Measurements from ENCODE around the gene ZG16. TPM values are rescaled to one million over a fixed set of nuclear protein-coding genes. Genes with fewer than 3 reads are reported as not detected.
A peak's percentile ranks its signal among the peaks of the same experiment; 100 is the strongest.

ZG16 gene
- total RNA-seq, 6 experiments from 2014 or later: 0.06 to 3.1 (median 1.1) TPM

DNA sequence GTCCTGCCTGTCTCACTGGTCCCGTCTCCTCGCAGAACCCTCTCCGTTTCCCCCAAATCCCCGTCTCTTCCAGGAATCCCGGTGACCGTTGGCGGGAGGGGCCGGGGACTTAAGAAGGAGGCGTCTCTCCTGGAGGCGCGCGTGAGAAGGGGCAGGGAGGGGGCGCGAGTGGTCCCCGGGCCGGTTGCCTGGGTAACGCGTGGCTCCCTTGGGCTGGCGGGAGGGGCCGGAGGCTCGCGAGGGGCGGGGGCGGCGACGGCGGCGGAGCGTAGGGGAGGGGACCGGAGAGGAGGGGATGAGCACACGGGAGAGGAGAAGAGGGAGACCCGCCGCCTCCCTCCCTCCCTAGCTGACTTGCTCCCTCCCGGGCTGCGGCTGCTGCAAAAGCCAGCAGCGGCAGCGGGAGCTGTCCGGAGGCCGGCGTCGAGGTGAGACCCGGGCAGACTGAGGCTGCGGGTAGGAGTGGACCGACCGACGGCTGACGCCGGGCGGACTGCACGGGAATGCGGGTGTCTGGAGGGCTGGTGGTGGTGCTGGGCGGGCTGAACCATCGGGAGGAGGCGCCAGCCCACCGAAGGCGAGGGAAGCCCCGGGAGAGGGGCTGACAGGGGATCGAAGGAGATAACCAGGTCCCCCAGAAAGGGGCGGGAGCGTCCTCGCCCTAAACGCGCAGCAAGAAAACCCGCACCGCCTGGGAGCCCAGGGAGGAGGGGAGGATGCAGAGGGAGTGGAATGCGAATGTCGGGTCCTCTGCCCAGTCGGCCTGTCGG, 34.0 kb downstream of the ZG16 start, which contains the start of gene PRRT2:
PRRT2 (plus strand) TSS at position 298 of the 770 bp plus-strand sequence. CDS start 862 bp downstream, outside the sequence.
- peak within 1 kb of the TSS; percentile 76 to 80 (median 78) for H3K27ac ChIP-seq
- DNase-seq: peak in 2 of 3 donors; percentile 57 to 62
- ATAC-seq: no peak

DNA sequence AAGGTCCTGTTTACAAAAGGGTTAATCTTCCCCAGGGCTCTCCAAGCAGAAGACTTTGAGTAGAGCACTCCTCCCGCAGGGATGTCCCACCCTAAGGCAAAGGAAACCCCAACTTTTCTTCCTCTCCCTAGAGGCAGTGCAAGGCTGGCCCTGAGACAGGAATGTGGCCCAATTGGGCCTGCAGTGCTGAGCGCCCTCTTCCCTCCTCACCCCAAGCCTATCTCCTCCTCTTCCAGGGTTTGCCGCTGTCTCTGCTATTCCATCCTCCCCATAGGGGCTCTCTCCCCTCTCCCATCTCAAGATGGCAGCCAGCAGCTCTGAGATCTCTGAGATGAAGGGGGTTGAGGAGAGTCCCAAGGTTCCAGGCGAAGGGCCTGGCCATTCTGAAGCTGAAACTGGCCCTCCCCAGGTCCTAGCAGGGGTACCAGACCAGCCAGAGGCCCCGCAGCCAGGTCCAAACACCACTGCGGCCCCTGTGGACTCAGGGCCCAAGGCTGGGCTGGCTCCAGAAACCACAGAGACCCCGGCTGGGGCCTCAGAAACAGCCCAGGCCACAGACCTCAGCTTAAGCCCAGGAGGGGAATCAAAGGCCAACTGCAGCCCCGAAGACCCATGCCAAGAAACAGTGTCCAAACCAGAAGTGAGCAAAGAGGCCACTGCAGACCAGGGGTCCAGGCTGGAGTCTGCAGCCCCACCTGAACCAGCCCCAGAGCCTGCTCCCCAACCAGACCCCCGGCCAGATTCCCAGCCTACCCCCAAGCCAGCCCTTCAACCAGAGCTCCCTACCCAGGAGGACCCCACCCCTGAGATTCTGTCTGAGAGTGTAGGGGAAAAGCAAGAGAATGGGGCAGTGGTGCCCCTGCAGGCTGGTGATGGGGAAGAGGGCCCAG, 34.9 kb downstream of the ZG16 start:
- intact Hi-C loops (cut with DNase I): loop anchor here in 1 of 2 donors (5.0 to 10.0 kb wide), 2 partner anchors 34 to 182 kb away; partner anchors contain the start of genes HIRIP3 and INO80E
- WGBS (ENCODE audit: insufficient coverage, low coverage, low lambda C conversion rate, missing lambda C conversion rate): 83% methylated on average over 3 of the region's 9 CpGs
- H3K4me1 ChIP-seq: peaks cover 2 to 32% (median 7%) of the 10 kb centered on the region in 4 donors
- H3K9me3 ChIP-seq: no peaks in the 10 kb centered on the region
- no peak overlapping the region for H3K27ac ChIP-seq
- peak in 1 of 3 donors; percentile 50 for DNase-seq
- no peak for ATAC-seq
- peaks cover 0 to 10% (median 0%) of the 10 kb centered on the region in 4 donors for H3K36me3 ChIP-seq
- TF ChIP-seq, protein P1, sequence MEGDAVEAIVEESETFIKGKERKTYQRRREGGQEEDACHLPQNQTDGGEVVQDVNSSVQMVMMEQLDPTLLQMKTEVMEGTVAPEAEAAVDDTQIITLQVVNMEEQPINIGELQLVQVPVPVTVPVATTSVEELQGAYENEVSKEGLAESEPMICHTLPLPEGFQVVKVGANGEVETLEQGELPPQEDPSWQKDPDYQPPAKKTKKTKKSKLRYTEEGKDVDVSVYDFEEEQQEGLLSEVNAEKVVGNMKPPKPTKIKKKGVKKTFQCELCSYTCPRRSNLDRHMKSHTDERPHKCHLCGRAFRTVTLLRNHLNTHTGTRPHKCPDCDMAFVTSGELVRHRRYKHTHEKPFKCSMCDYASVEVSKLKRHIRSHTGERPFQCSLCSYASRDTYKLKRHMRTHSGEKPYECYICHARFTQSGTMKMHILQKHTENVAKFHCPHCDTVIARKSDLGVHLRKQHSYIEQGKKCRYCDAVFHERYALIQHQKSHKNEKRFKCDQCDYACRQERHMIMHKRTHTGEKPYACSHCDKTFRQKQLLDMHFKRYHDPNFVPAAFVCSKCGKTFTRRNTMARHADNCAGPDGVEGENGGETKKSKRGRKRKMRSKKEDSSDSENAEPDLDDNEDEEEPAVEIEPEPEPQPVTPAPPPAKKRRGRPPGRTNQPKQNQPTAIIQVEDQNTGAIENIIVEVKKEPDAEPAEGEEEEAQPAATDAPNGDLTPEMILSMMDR (IDR thresholded peaks at IDR 0.05): no peak
- no peak for TF ChIP-seq POLR2A (IDR thresholded peaks at IDR 0.05)
- H3K27me3 ChIP-seq: no peaks in the 10 kb centered on the region
- no peak overlapping the region for H3K4me3 ChIP-seq

More for the DNA sequence above, 34.0 kb downstream of the ZG16 start, which contains the start of gene PRRT2:
- peak within 1 kb of the TSS; percentile 32 to 60 (median 44) for H3K4me3 ChIP-seq
- 20% methylated on average over 27 of the region's 69 CpGs for WGBS (ENCODE audit: insufficient coverage, low coverage, low lambda C conversion rate, missing lambda C conversion rate)
- H3K9me3 ChIP-seq: no peaks in the 10 kb centered on the region
- intact Hi-C loops (cut with DNase I): loop anchor here in 1 of 2 donors (5.0 to 10.0 kb wide), 2 partner anchors 35 to 183 kb away; partner anchors contain the start of genes HIRIP3 and INO80E
- H3K4me1 ChIP-seq: peaks cover 0 to 30% (median 6%) of the 10 kb centered on the region in 4 donors
- no peaks in the 10 kb centered on the region for H3K27me3 ChIP-seq
- peaks cover 0 to 10% (median 0%) of the 10 kb centered on the region in 4 donors for H3K36me3 ChIP-seq
- TF ChIP-seq, protein P1 (IDR thresholded peaks at IDR 0.05): no peak
- no peak for TF ChIP-seq POLR2A (IDR thresholded peaks at IDR 0.05)

DNA sequence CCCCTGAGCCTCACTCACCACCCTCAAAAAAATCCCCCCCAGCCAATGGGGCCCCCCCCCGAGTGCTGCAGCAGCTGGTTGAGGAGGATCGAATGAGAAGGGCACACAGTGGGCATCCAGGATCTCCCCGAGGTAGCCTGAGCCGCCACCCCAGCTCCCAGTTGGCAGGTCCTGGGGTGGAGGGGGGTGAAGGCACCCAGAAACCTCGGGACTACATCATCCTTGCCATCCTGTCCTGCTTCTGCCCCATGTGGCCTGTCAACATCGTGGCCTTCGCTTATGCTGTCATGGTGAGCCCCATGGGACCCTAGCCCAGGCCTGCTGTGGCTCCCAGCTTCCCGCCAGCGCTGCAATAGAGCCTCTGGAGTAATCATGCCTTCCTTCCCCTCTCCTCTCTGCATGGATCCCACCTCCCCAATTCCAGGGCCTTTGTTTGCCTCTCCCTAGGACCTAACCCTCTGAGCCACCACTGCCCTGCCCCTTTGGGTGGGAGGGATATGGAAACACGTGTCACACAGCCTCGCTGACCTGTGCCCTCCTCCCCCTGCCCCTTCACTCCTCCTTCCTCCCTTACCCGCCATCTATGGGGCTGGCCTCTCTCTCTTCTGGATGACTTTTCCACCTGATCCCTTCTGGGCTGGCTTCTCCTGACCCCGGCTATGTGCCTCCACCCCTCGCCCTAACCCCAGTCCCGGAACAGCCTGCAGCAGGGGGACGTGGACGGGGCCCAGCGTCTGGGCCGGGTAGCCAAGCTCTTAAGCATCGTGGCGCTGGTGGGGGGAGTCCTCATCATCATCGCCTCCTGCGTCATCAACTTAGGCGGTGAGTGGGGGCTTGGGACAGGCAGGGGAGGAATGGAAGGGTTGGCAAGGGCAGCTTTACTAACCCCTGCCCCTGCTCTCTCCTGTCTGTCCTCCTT, 35.8 kb downstream of the ZG16 start:
- Histone ChIP-seq H3K27ac (no peak overlapping the region), H3K4me1 (peaks cover 0 to 32% (median 7%) of the 10 kb centered on the region in 4 donors), H3K4me3 (no peak overlapping the region), H3K36me3 (peaks cover 0 to 9% (median 0%) of the 10 kb centered on the region in 4 donors), H3K9me3 (no peaks in the 10 kb centered on the region), H3K27me3 (no peaks in the 10 kb centered on the region)
- TF ChIP-seq POLR2A (IDR thresholded peaks at IDR 0.05): no peak
- TF ChIP-seq, protein P1 (IDR thresholded peaks at IDR 0.05): no peak
- ATAC-seq: no peak
- 83% methylated on average over 15 of the region's 24 CpGs for WGBS (ENCODE audit: insufficient coverage, low coverage, low lambda C conversion rate, missing lambda C conversion rate)
- intact Hi-C loops (cut with DNase I): loop anchor here in 1 of 2 donors (5.0 to 10.0 kb wide), 2 partner anchors 33 to 181 kb away; partner anchors contain the start of genes HIRIP3 and INO80E
- no peak for DNase-seq

All from right lobe of liver (tissue), 6 donors.